Parathyroid adenoma (tissue), 2 donors: ENCODE measurements around the gene SLC25A31.

Source experiments
- H2AFZ ChIP-seq: fragments of 300-600 bp; sonication (generic); one replicate; pipeline ENCODE4 v1.7.0; 2017; ENCODE audit warnings: antibody characterized with exemption, mild to moderate bottlenecking
- H3K27ac ChIP-seq: fragments of 300-600 bp; sonication (generic); one replicate; pipeline ENCODE4 v1.7.0; 2017
- H3K27me3 ChIP-seq: fragments of 300-600 bp; sonication (generic); one replicate; pipeline ENCODE4 v1.7.0; 2017; ENCODE audit warnings: low read length; ENCODE audit not compliant: control insufficient read depth, insufficient read depth
- H3K36me3 ChIP-seq: fragments of 300-600 bp; sonication (generic); one replicate; pipeline ENCODE4 v1.7.0; 2017; ENCODE audit warnings: low read length; ENCODE audit not compliant: control insufficient read depth, insufficient read depth
- H3K4me1 ChIP-seq: fragments of 300-600 bp; sonication (generic); one replicate; pipeline ENCODE4 v1.7.0; 2017; ENCODE audit warnings: control low read depth
- H3K4me2 ChIP-seq: fragments of 300-600 bp; sonication (generic); one replicate; pipeline ENCODE4 v1.7.0; 2017; ENCODE audit warnings: low read length
- H3K4me3 ChIP-seq: fragments of 300-600 bp; sonication (generic); one replicate; pipeline ENCODE4 v1.7.0; 2017; ENCODE audit warnings: low read depth, low read length
- H3K79me2 ChIP-seq: fragments of 300-600 bp; sonication (generic); one replicate; pipeline ENCODE4 v1.7.0; 2017; ENCODE audit warnings: control low read depth
- H3K9ac ChIP-seq: fragments of 300-600 bp; sonication (generic); one replicate; pipeline ENCODE4 v1.7.0; 2017; ENCODE audit warnings: mild to moderate bottlenecking
- H3K9me3 ChIP-seq: fragments of 300-600 bp; sonication (generic); one replicate; pipeline ENCODE4 v1.7.0; 2017; ENCODE audit warnings: low read length; ENCODE audit not compliant: control insufficient read depth
- CTCF ChIP-seq: fragments of 300-600 bp; sonication (generic); IDR thresholded peaks from one replicate; pipeline ENCODE4 v1.7.0; 2017; ENCODE audit warnings: antibody characterized with exemption, mild to moderate bottlenecking
- donor health status: primary hyperparathyroidism.

The SLC25A31 gene

GRCh38 chr4:127730142-127730913, at the start of gene SLC25A31:
Gene SLC25A31 (plus strand): TSS chr4:127730400. CDS start chr4:127730546, 146 bp downstream.
- Histone ChIP-seq H3K79me2 (no peaks in the 10 kb centered on the region), H3K4me1 (no peaks in the 10 kb centered on the region), H3K27ac (no peak within 1 kb of the TSS), H3K4me3 (no peak within 1 kb of the TSS), H2AFZ (no peak within 1 kb of the TSS), H3K9ac (no peak within 1 kb of the TSS), H3K9me3 (no peaks in the 10 kb centered on the region), H3K36me3 (no peaks in the 10 kb centered on the region), H3K27me3 (no peaks in the 10 kb centered on the region), H3K4me2 (no peak within 1 kb of the TSS)
- TF ChIP-seq CTCF: no peak

DNA sequence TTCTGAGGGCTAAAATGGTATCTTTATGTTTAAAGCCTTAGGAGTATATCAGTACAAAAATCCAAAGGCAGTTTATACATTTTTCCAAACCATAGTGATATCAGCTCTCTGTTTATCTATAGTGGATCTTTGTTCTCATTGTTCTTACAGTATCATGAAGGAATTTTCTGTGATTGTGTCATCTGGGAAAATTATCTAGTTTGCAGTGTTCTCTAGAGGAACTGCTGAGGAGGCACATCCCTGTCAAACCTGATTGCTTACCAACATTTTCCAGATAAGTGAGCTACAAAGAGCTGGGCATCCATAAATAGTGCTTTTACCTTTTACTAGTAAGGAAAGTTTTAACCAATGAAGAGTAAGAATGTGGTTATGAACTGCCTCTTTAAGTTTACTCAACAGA, 44.9 kb upstream of the SLC25A31 start:
- Histone ChIP-seq H3K9me3 (no peaks in the 10 kb centered on the region), H3K4me2 (no peak overlapping the region), H3K27me3 (no peaks in the 10 kb centered on the region), H2AFZ (no peak overlapping the region), H3K27ac (no peak overlapping the region), H3K36me3 (no peaks in the 10 kb centered on the region), H3K9ac (no peak overlapping the region), H3K79me2 (no peaks in the 10 kb centered on the region), H3K4me3 (no peak overlapping the region), H3K4me1 (no peaks in the 10 kb centered on the region)
- TF ChIP-seq CTCF: no peak

GRCh38 chr4:127686658-127687057, 43.5 kb upstream of the SLC25A31 start:
- Histone ChIP-seq H3K27ac (no peak overlapping the region), H3K4me1 (no peaks in the 10 kb centered on the region), H3K9me3 (no peaks in the 10 kb centered on the region), H3K36me3 (no peaks in the 10 kb centered on the region), H3K4me3 (no peak overlapping the region), H3K27me3 (no peaks in the 10 kb centered on the region), H3K4me2 (no peak overlapping the region), H2AFZ (no peak overlapping the region), H3K79me2 (no peaks in the 10 kb centered on the region), H3K9ac (no peak overlapping the region)
- no peak for TF ChIP-seq CTCF

GRCh38 chr4:127687580-127687979, 42.6 kb upstream of the SLC25A31 start:
- Histone ChIP-seq H3K9ac (no peak overlapping the region), H3K4me3 (no peak overlapping the region), H3K4me2 (no peak overlapping the region), H3K27ac (no peak overlapping the region), H3K36me3 (no peaks in the 10 kb centered on the region), H3K4me1 (no peaks in the 10 kb centered on the region), H2AFZ (no peak overlapping the region), H3K27me3 (no peaks in the 10 kb centered on the region), H3K79me2 (no peaks in the 10 kb centered on the region), H3K9me3 (no peaks in the 10 kb centered on the region)
- no peak for TF ChIP-seq CTCF

GRCh38 chr4:127698789-127699200, 31.4 kb upstream of the SLC25A31 start:
- no peaks in the 10 kb centered on the region for H3K9me3 ChIP-seq

More at GRCh38 chr4:127698789-127699200, 31.4 kb upstream of the SLC25A31 start:
- Histone ChIP-seq H3K4me3 (no peak overlapping the region), H3K4me1 (no peaks in the 10 kb centered on the region), H2AFZ (no peak overlapping the region), H3K4me2 (no peak overlapping the region), H3K9ac (no peak overlapping the region), H3K27me3 (no peaks in the 10 kb centered on the region), H3K36me3 (no peaks in the 10 kb centered on the region), H3K79me2 (no peaks in the 10 kb centered on the region), H3K27ac (no peak overlapping the region)
- no peak for TF ChIP-seq CTCF
